HepG2 (cell line): ENCODE results near the gene MARK4. TPM values are rescaled to one million over a fixed set of nuclear protein-coding genes. Genes with fewer than 3 reads are reported as not detected.

Experiments used
- ATAC-seq: fragments of 200-7000 bp; cut with Tn5 transposase; 3 replicates; pipeline ENCODE4 v1.9.1; 2020; ENCODE audit warnings: mild to moderate bottlenecking, moderate library complexity
- BruUV-seq: library from RNA; stranded (reverse); fragments of 400-500 nt; replicated peaks from 2 replicates; lab custom pipeline; 2021; lab: Mats Ljungman, UMichigan
- CTCF ChIA-PET: fragments of 300-600 bp; formaldehyde crosslinking; extraction: SDS; loops from one replicate; lab custom pipeline; 2021; ENCODE audit warnings: low total read pairs, inconsistent platforms, low intra/inter-chr PET ratio; lab: Yijun Ruan, JAX
- POLR2A ChIA-PET: fragments of 350-600 bp; sonication (Branson Sonifier 250); formaldehyde crosslinking; loops from one replicate; lab custom pipeline; 2020; ENCODE audit warnings: antibody characterized with exemption, inconsistent platforms; lab: Yijun Ruan, JAX
- DNase-seq: peaks from one replicate; pipeline ENCODE4 v3.0.0-alpha.2; 2015; ENCODE audit warnings: low spot score
- FAIRE-seq: peaks from 3 replicates; lab custom pipeline; 2011; peaks lifted over from hg19 to GRCh38; lab: Jason Lieb, UNC
- H2AFZ ChIP-seq: one replicate; pipeline ENCODE4 v1.6.1; 2011; ENCODE audit warnings: low read length, inconsistent platforms
- H3K27ac ChIP-seq: fragments of 300-600 bp; 3 replicates; pipeline ENCODE4 v1.8.0; 2011; ENCODE audit warnings: mixed run types, mild to moderate bottlenecking, mixed read lengths, low read length, inconsistent platforms; ENCODE audit not compliant: insufficient read depth; ENCODE audit errors: extremely low read length
- H3K27me3 ChIP-seq, 2 experiments: fragments of 200-600 bp in 1 of 2; 2 replicates in 1 of 2; 3 replicates in 1 of 2; pipeline versions ENCODE4 v1.6.0 to v1.8.0; 2011; ENCODE audit warnings: low read length in 2 of 2, mild to moderate bottlenecking in 2 of 2, moderate library complexity in 2 of 2, inconsistent platforms in 1 of 2; ENCODE audit not compliant: insufficient read depth in 2 of 2, control insufficient read depth in 1 of 2
- H3K36me3 ChIP-seq, 2 experiments: fragments of 200-600 bp in 1 of 2; replicated peaks in 1 of 2; 2 replicates in 1 of 2; 3 replicates in 1 of 2; pipeline versions ENCODE4 v1.5.1 to v1.8.0; 2011; ENCODE audit warnings: low read length in 2 of 2, inconsistent platforms in 1 of 2; ENCODE audit not compliant: insufficient read depth in 2 of 2, control insufficient read depth in 1 of 2
- H3K4me1 ChIP-seq: 2 replicates; pipeline ENCODE4 v1.5.1; 2012; ENCODE audit warnings: low read length, inconsistent platforms; ENCODE audit not compliant: insufficient read depth
- H3K4me2 ChIP-seq: 2 replicates; pipeline ENCODE4 v1.6.0; 2011; ENCODE audit warnings: low read depth, low read length, inconsistent platforms
- H3K4me3 ChIP-seq, 3 experiments: fragments of 200-600 bp in 1 of 3; sonication (generic), shearing (Covaris generic) in 1 of 3; replicated peaks in 1 of 3; 2 replicates each; pipeline ENCODE4 v1.5.1; 2011 to 2016; ENCODE audit warnings: low read length in 3 of 3, inconsistent platforms in 2 of 3, low read depth in 2 of 3, mild to moderate bottlenecking in 2 of 3, control low read depth in 1 of 3, mixed read lengths in 1 of 3; ENCODE audit not compliant: insufficient read depth in 1 of 3
- H3K79me2 ChIP-seq: one replicate; pipeline ENCODE4 v1.6.1; 2011; ENCODE audit warnings: low read length, inconsistent platforms; ENCODE audit not compliant: insufficient read depth
- H3K9ac ChIP-seq: 2 replicates; pipeline ENCODE4 v1.6.0; 2011; ENCODE audit warnings: mild to moderate bottlenecking, low read depth, low read length, inconsistent platforms; ENCODE audit not compliant: insufficient read depth
- H3K9me3 ChIP-seq: 2 replicates; pipeline ENCODE4 v1.5.1; 2012; ENCODE audit warnings: mild to moderate bottlenecking, low read length
- H4K20me1 ChIP-seq: 2 replicates; pipeline ENCODE4 v1.6.0; 2011; ENCODE audit warnings: inconsistent platforms, mild to moderate bottlenecking, low read length, moderate library complexity; ENCODE audit not compliant: insufficient read depth
- ADNP ChIP-seq: sonication (generic); formaldehyde crosslinking; IDR thresholded peaks from 2 replicates; pipeline ENCODE4 v1.4.0; 2020; ENCODE audit warnings: missing genetic modification reagents
- ARNT2 ChIP-seq: sonication (generic); formaldehyde crosslinking; IDR thresholded peaks from 2 replicates; pipeline ENCODE4 v1.8.0; 2022; ENCODE audit warnings: mild to moderate bottlenecking, low read depth, missing genetic modification reagents, moderate library complexity
- CHD4 ChIP-seq: fragments of 200-600 bp; sonication (generic); IDR thresholded peaks from 2 replicates; pipeline ENCODE4 v1.7.0; 2017; ENCODE audit warnings: mild to moderate bottlenecking, low read length, borderline replicate concordance
- ELF4 ChIP-seq: sonication (generic); formaldehyde crosslinking; IDR thresholded peaks from 2 replicates; pipeline ENCODE4 v1.5.0; 2020; ENCODE audit warnings: missing genetic modification reagents, mild to moderate bottlenecking, moderate library complexity, borderline replicate concordance
- JUND ChIP-seq: sonication (generic); formaldehyde crosslinking; IDR thresholded peaks from 2 replicates; pipeline ENCODE4 v1.8.0; 2022; ENCODE audit warnings: mild to moderate bottlenecking, missing genetic modification reagents
- KDM6A ChIP-seq: IDR thresholded peaks from 2 replicates; pipeline ENCODE4 v1.6.1; 2016; ENCODE audit warnings: low read depth
- KLF16 ChIP-seq, 2 experiments: sonication (generic) in 1 of 2; formaldehyde crosslinking in 1 of 2; IDR thresholded peaks; 2 replicates each; pipeline versions ENCODE4 v1.6.1 to v1.8.0; 2016 to 2023; ENCODE audit warnings: missing genetic modification reagents in 2 of 2, missing compliant biosample characterization in 1 of 2
- NCOA5 ChIP-seq: sonication (generic); formaldehyde crosslinking; IDR thresholded peaks from 2 replicates; pipeline ENCODE4 v1.4.0; 2020; ENCODE audit warnings: missing genetic modification reagents
- NFRKB ChIP-seq: fragments of 450-650 bp; IDR thresholded peaks from 2 replicates; pipeline ENCODE4 v1.6.1; 2017
- NONO ChIP-seq, 2 experiments: fragments of 450-650 bp in 1 of 2; sonication (generic) in 1 of 2; formaldehyde crosslinking in 1 of 2; IDR thresholded peaks in 1 of 2; conservative IDR thresholded peaks in 1 of 2; 2 replicates each; pipeline versions ENCODE4 v1.6.1 to v1.8.0; 2017 to 2022; ENCODE audit warnings: mild to moderate bottlenecking in 1 of 2, missing genetic modification reagents in 1 of 2, moderate library complexity in 1 of 2
- ONECUT2 ChIP-seq: sonication (generic); formaldehyde crosslinking; IDR thresholded peaks from 2 replicates; pipeline ENCODE4 v1.4.0; 2020; ENCODE audit warnings: missing genetic modification reagents
- RARA ChIP-seq: IDR thresholded peaks from 2 replicates; pipeline ENCODE4 v1.6.1; 2016; ENCODE audit warnings: missing genetic modification reagents, missing compliant biosample characterization
- SRSF4 ChIP-seq: fragments of 200-400 bp; formaldehyde crosslinking; IDR thresholded peaks from one replicate; pipeline ENCODE4 v1.6.1; 2018; ENCODE audit warnings: mild to moderate bottlenecking, low read depth, low read length, moderate library complexity; ENCODE audit not compliant: poor library complexity, severe bottlenecking
- TSC22D2 ChIP-seq: sonication (generic); formaldehyde crosslinking; IDR thresholded peaks from 2 replicates; pipeline ENCODE4 v1.5.1; 2020; ENCODE audit warnings: missing genetic modification reagents, mild to moderate bottlenecking, borderline replicate concordance
- ZNF557 ChIP-seq: sonication (generic); formaldehyde crosslinking; IDR thresholded peaks from 2 replicates; pipeline ENCODE4 v1.4.0; 2020; ENCODE audit warnings: missing genetic modification reagents
- ZNF629 ChIP-seq: sonication (generic); formaldehyde crosslinking; conservative IDR thresholded peaks from 2 replicates; pipeline ENCODE4 v1.5.0; 2020; ENCODE audit warnings: missing genetic modification reagents
- WGBS: methylation state at CpG from one replicate; pipeline ENCODE4 v1.1.6; 2017; ENCODE audit warnings: low lambda C conversion rate; 5-methylcytosine and 5-hydroxymethylcytosine counted together
- in situ Hi-C: cut with HindIII; loops from 2 replicates; pipeline ENCODE4 v1.10.0; 2017; ENCODE audit warnings: low pct_unique_long_range_greater_than_20kb; ENCODE audit not compliant: extremely low pct_ligation_motif_present
- intact Hi-C: fragments of 100-400 bp; cut with micrococcal nuclease; formaldehyde crosslinking; loops from one replicate; pipeline ENCODE4 v1.10.0; 2022; ENCODE audit not compliant: unreplicated experiment
- polyA plus RNA-seq, 8 experiments: library from polyadenylated mRNA; depleted of rRNA in 3 of 8; stranded (reverse) in 7 of 8; unstranded in 1 of 8; fragments of >200 nt; fragmentation: Illumina TruSeq in 4 of 8; extraction: Trizol in 4 of 8; gene quantifications; 2 replicates each; pipeline versions ENCODE4 v1.2.1 to v1.2.3, GENCODE V29; 2011 to 2016; ENCODE audit warnings: low read depth in 4 of 8, missing spikeins in 1 of 8, mixed read lengths in 1 of 8; ENCODE audit not compliant: insufficient read depth in 1 of 8
- total RNA-seq, 5 experiments: library from RNA; depleted of rRNA; stranded (reverse); fragments of >200 nt; fragmentation: Illumina TruSeq; extraction: Trizol; gene quantifications; 2 replicates each; pipeline ENCODE4 v1.2.3, GENCODE V29; 2016; ENCODE audit warnings: low read depth in 1 of 5
- TF ChIP-seq, protein P1 (sequence below): IDR thresholded peaks from 2 replicates; pipeline ENCODE4 v1.6.1; 2016; ENCODE audit warnings: mild to moderate bottlenecking, missing biosample characterization, missing genetic modification reagents
- TF ChIP-seq, protein P2 (sequence below): sonication (generic); formaldehyde crosslinking; IDR thresholded peaks from 2 replicates; pipeline ENCODE4 v1.9.0; 2022; ENCODE audit warnings: missing genetic modification reagents, mild to moderate bottlenecking, borderline replicate concordance
- TF ChIP-seq, protein P3 (sequence below): sonication (generic); formaldehyde crosslinking; IDR thresholded peaks from 2 replicates; pipeline ENCODE4 v1.4.0; 2020; ENCODE audit warnings: missing genetic modification reagents, mild to moderate bottlenecking, borderline replicate concordance

Gene MARK4
- total and polyA plus RNA-seq, 2 of the 13 experiments (the other 11 are each of a cell fraction or from before 2014, with no cell fraction given) = 7.0 to 12.2 TPM

DNA sequence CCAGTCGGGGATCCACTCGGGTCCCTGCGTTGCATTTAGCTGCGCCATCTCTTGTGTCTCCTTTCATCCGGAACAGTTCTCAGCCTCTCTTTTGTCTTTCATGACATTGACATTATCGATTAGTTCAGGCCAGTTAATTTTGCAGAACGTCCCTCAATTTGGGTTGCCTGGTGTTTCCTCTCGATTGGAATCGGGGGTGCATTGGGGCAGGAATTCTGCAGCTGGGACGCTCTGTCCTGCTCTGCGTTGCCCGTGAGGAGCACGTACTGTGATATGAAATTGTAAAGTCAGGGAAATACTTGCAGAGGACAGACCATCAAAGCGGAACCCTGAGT, 22.4 kb downstream of the MARK4 start (continued):
- TF ChIP-seq, protein P1, sequence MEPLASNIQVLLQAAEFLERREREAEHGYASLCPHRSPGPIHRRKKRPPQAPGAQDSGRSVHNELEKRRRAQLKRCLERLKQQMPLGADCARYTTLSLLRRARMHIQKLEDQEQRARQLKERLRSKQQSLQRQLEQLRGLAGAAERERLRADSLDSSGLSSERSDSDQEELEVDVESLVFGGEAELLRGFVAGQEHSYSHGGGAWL (CRISPR knock-in tag) = 0 out of 2 replicates have a peak, but pooled peaks have one; percentile 8
- 0 out of 2 replicates have a peak, but pooled peaks have one; percentile 4 for TF ChIP-seq KDM6A (CRISPR knock-in tag)
- TF ChIP-seq ARNT2 = no peak
- TF ChIP-seq NFRKB = no peak
- no peak for TF ChIP-seq TSC22D2
- 0 out of 2 replicates have a peak, but pooled peaks have one; percentile 8 for TF ChIP-seq CHD4
- TF ChIP-seq ONECUT2 (CRISPR knock-in tag) = peak; percentile 86

DNA sequence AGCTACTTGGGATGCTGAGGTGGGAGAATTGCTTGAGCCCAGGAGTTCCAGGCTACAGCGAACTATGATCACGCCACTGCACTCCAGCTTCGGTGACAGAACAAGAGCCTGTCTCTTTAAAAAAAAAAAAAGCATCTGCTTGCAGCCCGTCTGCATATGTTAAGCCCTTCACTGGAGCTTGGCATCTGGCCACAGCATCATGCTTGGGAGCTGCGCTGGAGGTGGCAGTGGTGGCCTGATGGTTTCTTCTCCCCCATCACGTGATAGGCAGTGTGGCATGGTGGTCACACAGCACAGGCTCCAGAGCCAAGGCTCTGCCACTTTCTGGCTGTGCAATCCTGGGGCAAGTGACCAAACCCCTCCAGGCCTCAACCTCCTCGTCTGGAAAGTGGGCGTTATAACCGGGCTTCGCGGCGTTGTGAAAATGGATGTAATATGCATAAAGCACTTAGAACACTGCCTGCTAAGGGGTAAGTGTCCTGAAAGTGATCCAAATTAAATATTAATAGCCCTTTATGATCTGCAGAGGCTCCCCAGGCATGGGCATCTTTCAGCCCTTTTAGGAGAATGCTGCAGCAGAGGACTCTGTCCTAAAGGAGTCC, 24.4 kb downstream of the MARK4 start:
- Histone ChIP-seq H3K9ac (0 out of 2 replicates have a peak overlapping the region, but pooled peaks have one; percentile 32), H3K9me3 (no peaks in the 10 kb centered on the region), H3K27ac (peak overlapping the region; percentile 37), H3K4me3 (no peak overlapping the region), H3K79me2 (no peaks in the 10 kb centered on the region), H4K20me1 (no peaks in the 10 kb centered on the region)
- FAIRE-seq (no peak), DNase-seq (no peak)
- in situ Hi-C loops = no loop called here
- no TSS peak for BruUV-seq
- TF ChIP-seq ADNP (CRISPR knock-in tag) = no peak
- no peak for TF ChIP-seq SRSF4
- TF ChIP-seq, protein P2, sequence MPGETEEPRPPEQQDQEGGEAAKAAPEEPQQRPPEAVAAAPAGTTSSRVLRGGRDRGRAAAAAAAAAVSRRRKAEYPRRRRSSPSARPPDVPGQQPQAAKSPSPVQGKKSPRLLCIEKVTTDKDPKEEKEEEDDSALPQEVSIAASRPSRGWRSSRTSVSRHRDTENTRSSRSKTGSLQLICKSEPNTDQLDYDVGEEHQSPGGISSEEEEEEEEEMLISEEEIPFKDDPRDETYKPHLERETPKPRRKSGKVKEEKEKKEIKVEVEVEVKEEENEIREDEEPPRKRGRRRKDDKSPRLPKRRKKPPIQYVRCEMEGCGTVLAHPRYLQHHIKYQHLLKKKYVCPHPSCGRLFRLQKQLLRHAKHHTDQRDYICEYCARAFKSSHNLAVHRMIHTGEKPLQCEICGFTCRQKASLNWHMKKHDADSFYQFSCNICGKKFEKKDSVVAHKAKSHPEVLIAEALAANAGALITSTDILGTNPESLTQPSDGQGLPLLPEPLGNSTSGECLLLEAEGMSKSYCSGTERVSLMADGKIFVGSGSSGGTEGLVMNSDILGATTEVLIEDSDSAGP (CRISPR knock-in tag) = peak; percentile 92
- no peak for TF ChIP-seq NCOA5 (CRISPR knock-in tag)
- no peak for TF ChIP-seq NONO (IDR thresholded peaks at IDR 0.05)
- no peak for TF ChIP-seq NONO (CRISPR knock-in tag; conservative IDR thresholded peaks at IDR 0.05)
- TF ChIP-seq ELF4 (CRISPR knock-in tag) = no peak
- no peak for TF ChIP-seq JUND (CRISPR knock-in tag)
- TF ChIP-seq, protein P3, sequence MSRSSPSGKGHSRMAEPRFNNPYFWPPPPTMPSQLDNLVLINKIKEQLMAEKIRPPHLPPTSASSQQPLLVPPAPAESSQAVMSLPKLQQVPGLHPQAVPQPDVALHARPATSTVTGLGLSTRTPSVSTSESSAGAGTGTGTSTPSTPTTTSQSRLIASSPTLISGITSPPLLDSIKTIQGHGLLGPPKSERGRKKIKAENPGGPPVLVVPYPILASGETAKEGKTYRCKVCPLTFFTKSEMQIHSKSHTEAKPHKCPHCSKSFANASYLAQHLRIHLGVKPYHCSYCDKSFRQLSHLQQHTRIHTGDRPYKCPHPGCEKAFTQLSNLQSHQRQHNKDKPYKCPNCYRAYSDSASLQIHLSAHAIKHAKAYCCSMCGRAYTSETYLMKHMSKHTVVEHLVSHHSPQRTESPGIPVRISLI (CRISPR knock-in tag) = peak; percentile 78; the same call in 1 of the 2 replicates
- TF ChIP-seq RARA (CRISPR knock-in tag) = no peak
- TF ChIP-seq ZNF629 (CRISPR knock-in tag) = peak; percentile 63
- no peak for TF ChIP-seq ZNF557 (CRISPR knock-in tag)
- no peak for TF ChIP-seq KLF16 (CRISPR knock-in tag; IDR thresholded peaks at IDR 0.05)
- TF ChIP-seq, all 625 proteins: peak for 3
- ATAC-seq = no peak
- CTCF ChIA-PET = no interaction called here
- Histone ChIP-seq H3K4me1 (peaks cover 71% of the 10 kb centered on the region), H3K36me3 (peaks cover 8 to 22% of the 10 kb centered on the region in 2 experiments; a peak in 4 of 5 replicates), H3K4me2 (no peak overlapping the region), H3K27me3 (no peaks in the 10 kb centered on the region), H2AFZ (no peak overlapping the region)
- WGBS = 93% methylated on average over 11 of the region's 12 CpGs
- POLR2A ChIA-PET = no interaction called here
- intact Hi-C loops = no loop called here
